Gastrocnemius medialis (tissue), 4 donors: ENCODE measurements around the gene HGFAC.

Experiments
- POLR2A ChIP-seq, 2 donors: fragments of 450-650 bp; IDR thresholded peaks; one replicate each; pipeline ENCODE4 v1.6.1; 2017; ENCODE audit warnings: antibody characterized with exemption in 2 of 2, mild to moderate bottlenecking in 2 of 2, moderate library complexity in 2 of 2
- TF ChIP-seq, protein P1 (sequence below), 5 experiments: fragments of 450-650 bp in 3 of 5; fragments of 200-600 bp in 2 of 5; sonication (generic) in 2 of 5; IDR thresholded peaks in 4 of 5; conservative IDR thresholded peaks in 1 of 5; 1 replicate in 4 of 5; 2 replicates in 1 of 5; pipeline ENCODE4 v1.5.1; 2016 to 2019; ENCODE audit warnings: antibody characterized with exemption in 5 of 5, mild to moderate bottlenecking in 3 of 5, moderate library complexity in 3 of 5

DNA sequence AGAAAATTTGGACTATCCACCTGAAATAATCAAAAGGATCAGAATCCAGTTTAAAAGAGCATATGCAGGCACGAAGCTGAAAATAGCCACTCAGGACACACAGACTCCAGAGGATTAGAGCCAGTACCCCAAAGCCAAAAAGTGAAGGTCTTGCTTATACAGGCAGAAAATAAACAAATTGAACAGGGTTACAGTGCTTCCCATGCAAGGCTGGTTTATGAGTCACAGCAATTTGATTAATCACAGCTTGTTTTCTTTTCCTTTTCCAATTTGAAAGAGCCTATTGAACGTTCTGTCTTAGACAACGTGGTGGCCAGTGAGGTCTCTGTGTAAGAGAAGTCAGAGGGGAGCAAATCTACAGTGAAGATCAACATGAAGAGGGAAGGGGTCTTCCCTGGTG is 10.2 kb downstream of the HGFAC start:
- TF ChIP-seq, protein P1, sequence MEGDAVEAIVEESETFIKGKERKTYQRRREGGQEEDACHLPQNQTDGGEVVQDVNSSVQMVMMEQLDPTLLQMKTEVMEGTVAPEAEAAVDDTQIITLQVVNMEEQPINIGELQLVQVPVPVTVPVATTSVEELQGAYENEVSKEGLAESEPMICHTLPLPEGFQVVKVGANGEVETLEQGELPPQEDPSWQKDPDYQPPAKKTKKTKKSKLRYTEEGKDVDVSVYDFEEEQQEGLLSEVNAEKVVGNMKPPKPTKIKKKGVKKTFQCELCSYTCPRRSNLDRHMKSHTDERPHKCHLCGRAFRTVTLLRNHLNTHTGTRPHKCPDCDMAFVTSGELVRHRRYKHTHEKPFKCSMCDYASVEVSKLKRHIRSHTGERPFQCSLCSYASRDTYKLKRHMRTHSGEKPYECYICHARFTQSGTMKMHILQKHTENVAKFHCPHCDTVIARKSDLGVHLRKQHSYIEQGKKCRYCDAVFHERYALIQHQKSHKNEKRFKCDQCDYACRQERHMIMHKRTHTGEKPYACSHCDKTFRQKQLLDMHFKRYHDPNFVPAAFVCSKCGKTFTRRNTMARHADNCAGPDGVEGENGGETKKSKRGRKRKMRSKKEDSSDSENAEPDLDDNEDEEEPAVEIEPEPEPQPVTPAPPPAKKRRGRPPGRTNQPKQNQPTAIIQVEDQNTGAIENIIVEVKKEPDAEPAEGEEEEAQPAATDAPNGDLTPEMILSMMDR (IDR thresholded peaks at IDR 0.05 in 4 of 5, conservative IDR thresholded peaks at IDR 0.05 in 1 of 5) = no peak
- no peak for TF ChIP-seq POLR2A (IDR thresholded peaks at IDR 0.05)
